Progenitor cell of endocrine pancreas (in vitro differentiated cells): ENCODE measurements around the gene MEGF6. TPM values are rescaled to one million over a fixed set of nuclear protein-coding genes. Genes with fewer than 3 reads are reported as not detected.

Source experiments
- DNase-seq: peaks from one replicate; pipeline ENCODE4 v3.0.0; 2021; ENCODE audit warnings: low spot score; ENCODE audit not compliant: unreplicated experiment
- H3K27ac Mint-ChIP-seq: 2 replicates; pipeline ENCODE4 v1.8.0; 2021; ENCODE audit warnings: mild to moderate bottlenecking, moderate library complexity, mixed read lengths
- H3K27me3 Mint-ChIP-seq: 2 replicates; pipeline ENCODE4 v1.8.0; 2021; ENCODE audit warnings: mixed read lengths
- H3K36me3 Mint-ChIP-seq: 2 replicates; pipeline ENCODE4 v1.8.0; 2022; ENCODE audit warnings: mixed read lengths; ENCODE audit not compliant: insufficient read depth
- H3K4me1 Mint-ChIP-seq: 2 replicates; pipeline ENCODE4 v1.8.0; 2021; ENCODE audit warnings: low read depth, mixed read lengths
- H3K4me3 Mint-ChIP-seq: 2 replicates; pipeline ENCODE4 v1.8.0; 2021; ENCODE audit warnings: low read depth, mild to moderate bottlenecking, moderate library complexity, mixed read lengths
- H3K9me3 Mint-ChIP-seq: 2 replicates; pipeline ENCODE4 v1.8.0; 2021; ENCODE audit warnings: low read depth, mixed read lengths
- CTCF ChIP-seq: fragments of 200-600 bp; sonication (generic); IDR thresholded peaks from one replicate; pipeline ENCODE4 v1.5.0; 2021; ENCODE audit warnings: antibody characterized with exemption, mild to moderate bottlenecking; ENCODE audit not compliant: unreplicated experiment
- total RNA-seq: library from RNA; stranded (reverse); gene quantifications from 2 replicates; pipeline ENCODE4 v1.2.1, GENCODE V29; 2021

Gene MEGF6
- total RNA-seq, 1 donor from 2014 or later, result 83.8 TPM

- Mint-ChIP-seq H3K27ac (no peak overlapping the region), H3K4me1 (peaks cover 6% of the 10 kb centered on the region), H3K4me3 (no peak overlapping the region), H3K9me3 (no peaks in the 10 kb centered on the region), H3K36me3 (no peaks in the 10 kb centered on the region), H3K27me3 (no peaks in the 10 kb centered on the region)
- no peak for TF ChIP-seq CTCF
- no peak for DNase-seq
These were observed 18.0 kb downstream of the MEGF6 start for GRCh38 chr1:3593334-3593733.

- H3K4me1 Mint-ChIP-seq, result peaks cover 4% of the 10 kb centered on the region
- DNase-seq, result no peak
These were observed 20.1 kb downstream of the MEGF6 start for GRCh38 chr1:3590951-3591865.

GRCh38 chr1:3590139-3590763, 21.1 kb downstream of the MEGF6 start:
- Mint-ChIP-seq H3K36me3 (no peaks in the 10 kb centered on the region), H3K4me1 (peaks cover 4% of the 10 kb centered on the region), H3K27me3 (no peaks in the 10 kb centered on the region), H3K27ac (no peak overlapping the region), H3K4me3 (no peak overlapping the region), H3K9me3 (no peaks in the 10 kb centered on the region)
- TF ChIP-seq CTCF, result no peak
- no peak for DNase-seq

More at GRCh38 chr1:3590951-3591865, 20.1 kb downstream of the MEGF6 start:
- no peak overlapping the region for H3K27ac Mint-ChIP-seq
- no peaks in the 10 kb centered on the region for H3K9me3 Mint-ChIP-seq
- H3K4me3 Mint-ChIP-seq, result no peak overlapping the region
- TF ChIP-seq CTCF, result no peak
- no peaks in the 10 kb centered on the region for H3K36me3 Mint-ChIP-seq
- no peaks in the 10 kb centered on the region for H3K27me3 Mint-ChIP-seq

GRCh38 chr1:3588395-3588794, 22.9 kb downstream of the MEGF6 start:
- H3K9me3 Mint-ChIP-seq, result no peaks in the 10 kb centered on the region
- peaks cover 4% of the 10 kb centered on the region for H3K4me1 Mint-ChIP-seq
- no peak overlapping the region for H3K4me3 Mint-ChIP-seq
- H3K27me3 Mint-ChIP-seq, result no peaks in the 10 kb centered on the region
- TF ChIP-seq CTCF, result no peak
- DNase-seq, result no peak
- H3K36me3 Mint-ChIP-seq, result no peaks in the 10 kb centered on the region
- H3K27ac Mint-ChIP-seq, result no peak overlapping the region

- no peak overlapping the region for H3K4me3 Mint-ChIP-seq
- TF ChIP-seq CTCF, result peak; percentile 30
- no peaks in the 10 kb centered on the region for H3K36me3 Mint-ChIP-seq
- H3K27me3 Mint-ChIP-seq, result no peaks in the 10 kb centered on the region
- no peaks in the 10 kb centered on the region for H3K9me3 Mint-ChIP-seq
- H3K4me1 Mint-ChIP-seq, result peaks cover 4% of the 10 kb centered on the region
- H3K27ac Mint-ChIP-seq, result peak overlapping the region; percentile 47
- DNase-seq, result no peak
These were observed 24.1 kb downstream of the MEGF6 start for GRCh38 chr1:3586986-3587759.
